ENCODE results near the gene STK11. TPM values are rescaled to one million over a fixed set of nuclear protein-coding genes. Genes with fewer than 3 reads are reported as not detected.
A peak's percentile ranks its signal among the peaks of the same experiment; 100 is the strongest.

The STK11 gene
- total RNA-seq, 1 donor, result 94.1 TPM

DNA sequence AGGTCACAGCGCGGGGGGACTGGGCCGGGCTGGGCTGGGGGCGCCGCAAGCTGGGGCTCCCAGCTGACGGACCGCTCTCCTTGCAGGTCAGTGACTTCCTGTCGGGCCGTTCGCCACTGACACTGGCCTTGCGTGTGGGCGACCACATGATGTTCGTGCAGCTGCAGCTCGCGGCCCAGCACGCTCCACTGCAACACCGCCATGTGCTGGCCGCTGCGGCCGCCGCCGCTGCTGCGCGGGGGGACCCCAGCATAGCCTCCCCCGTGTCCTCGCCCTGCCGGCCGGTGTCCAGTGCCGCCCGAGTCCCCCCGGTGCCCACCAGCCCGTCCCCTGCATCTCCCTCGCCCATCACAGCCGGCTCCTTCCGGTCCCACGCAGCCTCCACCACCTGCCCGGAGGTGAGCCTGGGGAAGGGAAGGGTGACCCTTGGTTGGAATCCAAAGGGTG, 48.5 kb downstream of the STK11 start:
- DNase-seq (ENCODE audit: low read depth), result peak; percentile 50
- TF ChIP-seq, protein P1, sequence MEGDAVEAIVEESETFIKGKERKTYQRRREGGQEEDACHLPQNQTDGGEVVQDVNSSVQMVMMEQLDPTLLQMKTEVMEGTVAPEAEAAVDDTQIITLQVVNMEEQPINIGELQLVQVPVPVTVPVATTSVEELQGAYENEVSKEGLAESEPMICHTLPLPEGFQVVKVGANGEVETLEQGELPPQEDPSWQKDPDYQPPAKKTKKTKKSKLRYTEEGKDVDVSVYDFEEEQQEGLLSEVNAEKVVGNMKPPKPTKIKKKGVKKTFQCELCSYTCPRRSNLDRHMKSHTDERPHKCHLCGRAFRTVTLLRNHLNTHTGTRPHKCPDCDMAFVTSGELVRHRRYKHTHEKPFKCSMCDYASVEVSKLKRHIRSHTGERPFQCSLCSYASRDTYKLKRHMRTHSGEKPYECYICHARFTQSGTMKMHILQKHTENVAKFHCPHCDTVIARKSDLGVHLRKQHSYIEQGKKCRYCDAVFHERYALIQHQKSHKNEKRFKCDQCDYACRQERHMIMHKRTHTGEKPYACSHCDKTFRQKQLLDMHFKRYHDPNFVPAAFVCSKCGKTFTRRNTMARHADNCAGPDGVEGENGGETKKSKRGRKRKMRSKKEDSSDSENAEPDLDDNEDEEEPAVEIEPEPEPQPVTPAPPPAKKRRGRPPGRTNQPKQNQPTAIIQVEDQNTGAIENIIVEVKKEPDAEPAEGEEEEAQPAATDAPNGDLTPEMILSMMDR (IDR thresholded peaks at IDR 0.05; ENCODE audit: insufficient read depth, low read depth, low read length), result no peak
- H3K4me3 ChIP-seq (ENCODE audit: low read depth, low read length), result peak overlapping the region; percentile 87

DNA sequence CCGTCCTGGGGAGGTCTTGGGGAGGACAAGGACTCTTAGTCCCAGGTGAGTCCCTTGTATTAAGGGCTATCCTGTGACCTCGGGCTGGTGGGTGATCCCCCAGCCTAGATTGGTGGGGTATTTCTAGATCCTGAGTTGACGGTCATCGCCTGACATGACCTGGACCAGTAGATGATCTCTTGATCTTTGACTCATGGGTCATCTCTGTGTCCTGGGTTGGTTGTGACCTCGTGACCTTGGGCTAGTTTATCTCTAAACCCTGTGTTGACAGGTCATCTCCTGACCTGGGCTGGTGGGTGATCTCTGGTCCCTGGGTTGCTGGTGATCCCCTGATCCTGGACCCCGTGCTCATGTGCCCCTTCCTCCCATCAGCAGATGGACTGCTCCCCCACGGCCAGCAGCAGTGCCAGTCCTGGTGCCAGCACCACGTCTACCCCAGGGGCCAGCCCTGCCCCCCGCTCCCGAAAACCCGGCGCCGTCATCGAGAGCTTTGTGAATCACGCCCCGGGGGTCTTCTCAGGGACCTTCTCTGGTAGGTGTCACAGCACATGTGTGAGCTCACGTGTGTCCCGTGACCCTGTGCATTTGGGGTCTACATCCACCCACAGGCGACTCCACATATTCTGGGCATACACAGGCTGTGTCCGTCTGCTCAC, 49.1 kb downstream of the STK11 start:
- no peak for DNase-seq (ENCODE audit: low read depth)

DNA sequence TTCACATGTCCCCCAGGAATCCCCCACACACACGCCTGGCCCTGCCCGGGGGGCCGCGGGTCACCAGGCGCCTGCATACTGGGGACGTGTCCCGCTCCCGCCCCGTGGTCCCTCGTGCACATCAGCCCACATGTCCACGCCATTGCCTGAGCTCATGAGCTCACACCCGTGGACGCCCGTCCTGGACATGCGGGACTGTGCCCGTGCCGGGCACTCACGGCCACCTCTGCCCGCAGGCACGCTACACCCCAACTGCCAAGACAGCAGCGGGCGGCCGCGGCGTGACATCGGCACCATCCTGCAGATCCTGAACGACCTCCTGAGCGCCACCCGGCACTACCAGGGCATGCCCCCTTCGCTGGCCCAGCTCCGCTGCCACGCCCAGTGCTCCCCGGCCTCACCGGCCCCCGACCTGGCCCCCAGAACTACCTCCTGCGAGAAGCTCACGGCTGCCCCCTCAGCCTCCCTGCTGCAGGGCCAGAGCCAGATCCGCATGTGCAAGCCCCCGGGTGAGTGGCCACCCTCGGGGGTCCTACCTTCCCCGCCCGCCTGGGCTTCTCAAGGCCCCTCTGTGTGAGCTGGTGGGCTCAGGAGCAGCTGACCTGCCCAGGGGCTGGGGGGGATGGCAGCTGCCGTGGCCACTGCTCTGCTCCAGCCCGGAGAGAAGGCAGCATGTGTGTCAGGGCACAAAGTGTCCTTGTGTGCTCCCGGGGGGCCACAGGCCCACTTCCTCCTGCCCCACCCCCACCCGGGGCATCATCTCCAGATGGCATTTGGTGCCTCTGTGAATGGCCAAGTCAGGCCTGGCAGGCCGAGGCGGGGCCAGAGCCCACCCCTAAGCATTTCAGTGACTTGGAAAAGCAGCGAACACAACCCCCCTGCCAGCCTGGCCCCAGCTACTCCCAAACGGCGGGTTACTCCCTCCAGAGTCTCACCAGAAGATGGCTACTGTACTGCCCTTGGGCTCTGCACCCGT, 49.9 kb downstream of the STK11 start:
- DNase-seq (ENCODE audit: low read depth), result no peak
- TF ChIP-seq, protein P1 (IDR thresholded peaks at IDR 0.05; ENCODE audit: insufficient read depth, low read depth, low read length), result no peak
- H3K4me3 ChIP-seq (ENCODE audit: low read depth, low read length), result no peak overlapping the region

More for the DNA sequence above, 49.1 kb downstream of the STK11 start:
- H3K4me3 ChIP-seq (ENCODE audit: low read depth, low read length), result no peak overlapping the region
- TF ChIP-seq, protein P1 (IDR thresholded peaks at IDR 0.05; ENCODE audit: insufficient read depth, low read depth, low read length), result no peak

DNA sequence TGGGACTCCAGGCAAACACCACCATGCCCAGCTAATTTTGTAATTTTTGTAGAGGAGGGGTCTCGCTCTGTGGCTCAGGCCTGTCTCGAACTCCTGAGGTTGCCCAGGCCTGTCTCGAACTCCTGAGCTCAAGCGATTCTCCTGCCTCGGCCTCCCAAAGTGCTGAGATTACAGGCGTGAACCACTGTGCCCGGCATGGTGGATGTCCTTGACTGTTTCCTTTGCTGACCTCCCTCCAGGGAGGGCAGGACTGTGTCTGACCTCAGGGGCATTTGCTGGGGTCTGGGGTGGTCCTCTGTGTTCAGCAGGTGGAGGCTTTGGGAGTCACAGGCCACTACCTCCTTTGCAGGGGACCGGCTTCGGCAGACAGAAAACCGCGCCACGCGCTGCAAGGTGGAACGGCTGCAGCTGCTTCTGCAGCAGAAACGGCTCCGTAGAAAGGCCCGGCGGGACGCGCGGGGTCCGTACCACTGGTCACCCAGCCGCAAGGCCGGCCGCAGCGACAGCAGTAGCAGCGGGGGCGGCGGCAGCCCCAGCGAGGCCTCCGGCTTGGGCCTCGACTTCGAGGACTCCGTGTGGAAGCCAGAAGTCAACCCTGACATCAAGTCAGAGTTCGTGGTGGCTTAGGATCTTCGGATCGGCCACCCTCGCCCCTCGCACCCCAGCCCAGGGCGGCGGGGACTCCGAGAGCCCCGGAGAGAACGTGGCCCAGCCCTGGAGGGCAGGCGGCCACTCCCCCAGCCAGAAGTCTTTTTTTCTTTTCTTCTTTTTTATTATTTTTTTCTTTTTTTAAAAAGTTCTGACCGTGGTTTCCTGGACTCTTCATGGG, 51.3 kb downstream of the STK11 start:
- TF ChIP-seq, protein P1 (IDR thresholded peaks at IDR 0.05; ENCODE audit: insufficient read depth, low read depth, low read length), result no peak
- H3K4me3 ChIP-seq (ENCODE audit: low read depth, low read length), result no peak overlapping the region
- no peak for DNase-seq (ENCODE audit: low read depth)

DNA sequence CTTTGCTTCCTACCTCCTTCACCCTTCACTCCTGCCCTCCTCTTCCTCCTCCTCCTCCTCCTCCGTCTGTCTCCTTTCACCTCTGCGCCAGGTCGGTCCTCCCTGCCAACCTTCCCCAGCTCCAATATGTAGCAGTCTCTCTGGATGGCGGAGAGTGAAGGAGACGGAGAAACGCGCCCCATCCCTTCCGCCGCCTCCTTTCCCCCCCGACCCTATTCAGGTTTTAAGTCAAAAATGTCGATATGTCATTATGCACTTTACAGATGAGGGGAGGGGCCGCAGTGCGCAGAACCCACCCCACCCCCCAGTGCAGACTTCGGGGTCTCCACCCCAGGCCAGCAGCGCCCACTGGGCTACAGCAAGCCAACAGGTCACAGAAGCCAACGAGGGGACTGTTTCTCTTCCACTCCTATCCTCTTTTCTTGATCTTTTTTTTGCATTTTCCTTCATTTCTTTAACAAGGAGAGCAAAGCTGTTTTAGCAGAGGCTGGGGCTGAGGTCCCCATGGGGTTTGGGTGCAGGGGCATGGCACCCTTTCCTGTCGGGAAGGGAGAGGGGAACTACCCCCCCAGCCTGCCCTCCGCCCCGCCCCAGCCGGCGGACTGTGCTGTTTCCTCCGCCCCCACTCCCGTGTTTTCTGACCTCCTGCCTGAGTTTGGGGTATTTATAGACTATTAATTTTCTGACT, 52.0 kb downstream of the STK11 start:
- TF ChIP-seq, protein P1 (IDR thresholded peaks at IDR 0.05; ENCODE audit: insufficient read depth, low read depth, low read length), result no peak
- H3K4me3 ChIP-seq (ENCODE audit: low read depth, low read length), result no peak overlapping the region

DNA sequence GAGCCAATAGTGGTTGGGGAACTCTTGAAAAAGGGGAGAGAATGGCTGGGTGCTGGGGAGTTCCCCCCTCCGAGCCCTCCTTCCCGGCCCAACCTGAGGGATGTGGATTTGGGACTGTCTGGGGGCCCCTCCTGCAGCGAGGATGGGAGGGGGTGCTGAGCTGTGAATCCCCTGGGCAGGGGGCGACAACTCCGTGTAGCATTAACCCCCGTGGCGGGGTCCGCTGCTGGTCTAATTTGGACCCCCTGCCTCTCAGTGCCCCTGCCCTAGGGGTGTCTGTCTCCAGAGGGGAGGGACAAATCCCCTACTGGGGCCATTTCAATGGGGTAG, 52.5 kb downstream of the STK11 start:
- TF ChIP-seq, protein P1 (IDR thresholded peaks at IDR 0.05; ENCODE audit: insufficient read depth, low read depth, low read length), result no peak
- DNase-seq (ENCODE audit: low read depth), result no peak
- no peak overlapping the region for H3K4me3 ChIP-seq (ENCODE audit: low read depth, low read length)

More for the DNA sequence above, 52.0 kb downstream of the STK11 start:
- DNase-seq (ENCODE audit: low read depth), result no peak
